GM23338 (cell line): ENCODE results near the gene TRIM14. TPM values are rescaled to one million over a fixed set of nuclear protein-coding genes. Genes with fewer than 3 reads are reported as not detected.

Experiments
- ATAC-seq: fragments of 200-7000 bp; cut with Tn5 transposase; 3 replicates; pipeline ENCODE4 v1.9.1; 2020
- DNase-seq: peaks from one replicate; pipeline ENCODE4 v3.0.0-alpha.2; 2015; ENCODE audit warnings: low spot score
- H2AFZ ChIP-seq: fragments of 200-600 bp; sonication (generic); 2 replicates; pipeline ENCODE4 v1.8.0; 2016; ENCODE audit warnings: antibody characterized with exemption, mild to moderate bottlenecking, moderate library complexity
- H3F3A ChIP-seq: fragments of 200-600 bp; sonication (generic); replicated peaks from 2 replicates; pipeline ENCODE4 v1.8.0; 2017; ENCODE audit warnings: antibody characterized with exemption, mixed run types, low read depth
- H3K27ac ChIP-seq: fragments of 200-600 bp; sonication (generic); 2 replicates; pipeline ENCODE4 v1.6.1; 2016; ENCODE audit warnings: low read depth
- H3K27me3 ChIP-seq: fragments of 200-600 bp; sonication (generic); 2 replicates; pipeline ENCODE4 v1.8.0; 2016; ENCODE audit warnings: mild to moderate bottlenecking, mixed run types, moderate library complexity; ENCODE audit not compliant: insufficient read depth
- H3K36me3 ChIP-seq: fragments of 200-600 bp; sonication (generic); 2 replicates; pipeline ENCODE4 v1.8.0; 2016; ENCODE audit warnings: mild to moderate bottlenecking; ENCODE audit not compliant: insufficient read depth
- H3K4me1 ChIP-seq: fragments of 200-600 bp; sonication (generic); 2 replicates; pipeline ENCODE4 v1.8.0; 2016; ENCODE audit warnings: mild to moderate bottlenecking, moderate library complexity; ENCODE audit not compliant: insufficient read depth
- H3K4me2 ChIP-seq: fragments of 200-600 bp; sonication (generic); 2 replicates; pipeline ENCODE4 v1.7.1; 2017; ENCODE audit warnings: mixed run types
- H3K4me3 ChIP-seq: fragments of 200-600 bp; sonication (generic); 2 replicates; pipeline ENCODE4 v1.6.1; 2016; ENCODE audit warnings: mixed run types
- H3K79me2 ChIP-seq: fragments of 200-600 bp; sonication (generic); replicated peaks from 2 replicates; pipeline ENCODE4 v1.8.0; 2017; ENCODE audit warnings: mild to moderate bottlenecking; ENCODE audit not compliant: insufficient read depth
- H3K9me2 ChIP-seq: fragments of 200-600 bp; sonication (generic); 2 replicates; pipeline ENCODE4 v1.8.0; 2017; ENCODE audit not compliant: insufficient read depth
- H4K20me1 ChIP-seq: fragments of 200-600 bp; sonication (generic); replicated peaks from 2 replicates; pipeline ENCODE4 v1.8.0; 2017; ENCODE audit warnings: mild to moderate bottlenecking; ENCODE audit not compliant: insufficient read depth
- H3K27ac Mint-ChIP-seq: 2 replicates; pipeline ENCODE4 v1.8.0; 2020; ENCODE audit warnings: inconsistent platforms, mild to moderate bottlenecking, moderate library complexity, mixed read lengths
- H3K27me3 Mint-ChIP-seq: 3 replicates; pipeline ENCODE4 v1.8.0; 2022; ENCODE audit warnings: low read depth, mild to moderate bottlenecking, moderate library complexity, mixed read lengths, inconsistent platforms; ENCODE audit not compliant: insufficient read depth, poor library complexity
- H3K36me3 Mint-ChIP-seq: 3 replicates; pipeline ENCODE4 v1.8.0; 2021; ENCODE audit warnings: low read depth, mild to moderate bottlenecking, inconsistent platforms, moderate library complexity, mixed read lengths
- H3K4me1 Mint-ChIP-seq: 3 replicates; pipeline ENCODE4 v1.8.0; 2020; ENCODE audit warnings: mild to moderate bottlenecking, inconsistent platforms, mixed read lengths
- H3K4me3 Mint-ChIP-seq: 3 replicates; pipeline ENCODE4 v1.8.0; 2021; ENCODE audit warnings: moderate library complexity, mild to moderate bottlenecking, inconsistent platforms, mixed read lengths
- H3K9me3 Mint-ChIP-seq: 3 replicates; pipeline ENCODE4 v1.8.0; 2020; ENCODE audit warnings: moderate library complexity, mild to moderate bottlenecking, inconsistent platforms, mixed read lengths
- CREB1 ChIP-seq: fragments of 250-450 bp; sonication (Bioruptor Pico); IDR thresholded peaks from 2 replicates; pipeline ENCODE4 v1.5.0; 2020; ENCODE audit warnings: low read depth, mild to moderate bottlenecking, moderate library complexity
- EZH2 ChIP-seq: fragments of 200-600 bp; sonication (generic); IDR thresholded peaks from one replicate; pipeline ENCODE4 v1.8.0; 2017; ENCODE audit warnings: antibody characterized with exemption, mild to moderate bottlenecking, low read depth; ENCODE audit not compliant: unreplicated experiment
- EZH2phosphoT487 ChIP-seq: fragments of 200-600 bp; sonication (generic); IDR thresholded peaks from one replicate; pipeline ENCODE4 v1.8.1; 2018; ENCODE audit warnings: antibody characterized with exemption; ENCODE audit not compliant: unreplicated experiment
- JUNB ChIP-seq: IDR thresholded peaks from one replicate; pipeline ENCODE4 v1.6.1; 2016; ENCODE audit warnings: antibody characterized with exemption; ENCODE audit not compliant: unreplicated experiment
- NANOG ChIP-seq: IDR thresholded peaks from 2 replicates; pipeline ENCODE4 v1.6.1; 2016; ENCODE audit warnings: antibody characterized with exemption, borderline replicate concordance
- POLR2AphosphoS5 ChIP-seq: IDR thresholded peaks from 2 replicates; pipeline ENCODE4 v1.6.1; 2016; ENCODE audit warnings: antibody characterized with exemption, low read depth
- STAT1 ChIP-seq: IDR thresholded peaks from one replicate; pipeline ENCODE4 v1.6.1; 2016; ENCODE audit warnings: antibody characterized with exemption; ENCODE audit not compliant: unreplicated experiment
- ZNF114 ChIP-seq: fragments of 250-450 bp; sonication (Bioruptor Pico); IDR thresholded peaks from 2 replicates; pipeline ENCODE4 v1.5.0; 2020; ENCODE audit warnings: mild to moderate bottlenecking, moderate library complexity
- ZNF331 ChIP-seq: fragments of 250-450 bp; sonication (Bioruptor Pico); IDR thresholded peaks from 2 replicates; pipeline ENCODE4 v1.5.0; 2020; ENCODE audit warnings: low read depth, mild to moderate bottlenecking, moderate library complexity
- polyA plus RNA-seq: library from polyadenylated mRNA; unstranded; fragments of >200 nt; fragmentation: Nextera tagmentation; extraction: Ambion mirVana; gene quantifications from 2 replicates; pipeline ENCODE4 v1.2.1, GENCODE V29; 2016
- total RNA-seq: library from RNA; depleted of rRNA; stranded (reverse); fragments of >200 nt; shearing (Covaris generic); gene quantifications from 2 replicates; pipeline ENCODE4 v1.2.3, GENCODE V29; 2014
- TF ChIP-seq, protein P1 (sequence below), 2 experiments: fragments of 200-600 bp in 1 of 2; sonication (generic) in 1 of 2; conservative IDR thresholded peaks; 2 replicates each; pipeline versions ENCODE4 v1.5.1 to v1.6.1; 2016 to 2017; ENCODE audit warnings: antibody characterized with exemption in 2 of 2, low read depth in 2 of 2, mild to moderate bottlenecking in 2 of 2, moderate library complexity in 1 of 2
- TF ChIP-seq, protein P2 (sequence below): IDR thresholded peaks from 2 replicates; pipeline ENCODE4 v1.6.1; 2016; ENCODE audit warnings: antibody characterized with exemption
- TF ChIP-seq, protein P3 (sequence below): fragments of 250-450 bp; sonication (Bioruptor Pico); IDR thresholded peaks from 2 replicates; pipeline ENCODE4 v1.5.0; 2020; ENCODE audit warnings: mild to moderate bottlenecking, moderate library complexity

TRIM14 gene
- total and polyA plus RNA-seq, 2 experiments from 2014 or later = 17.2 to 25.3 TPM

- no peak for TF ChIP-seq CREB1
- no peak for TF ChIP-seq EZH2
- no peak for TF ChIP-seq STAT1
- TF ChIP-seq, protein P1, sequence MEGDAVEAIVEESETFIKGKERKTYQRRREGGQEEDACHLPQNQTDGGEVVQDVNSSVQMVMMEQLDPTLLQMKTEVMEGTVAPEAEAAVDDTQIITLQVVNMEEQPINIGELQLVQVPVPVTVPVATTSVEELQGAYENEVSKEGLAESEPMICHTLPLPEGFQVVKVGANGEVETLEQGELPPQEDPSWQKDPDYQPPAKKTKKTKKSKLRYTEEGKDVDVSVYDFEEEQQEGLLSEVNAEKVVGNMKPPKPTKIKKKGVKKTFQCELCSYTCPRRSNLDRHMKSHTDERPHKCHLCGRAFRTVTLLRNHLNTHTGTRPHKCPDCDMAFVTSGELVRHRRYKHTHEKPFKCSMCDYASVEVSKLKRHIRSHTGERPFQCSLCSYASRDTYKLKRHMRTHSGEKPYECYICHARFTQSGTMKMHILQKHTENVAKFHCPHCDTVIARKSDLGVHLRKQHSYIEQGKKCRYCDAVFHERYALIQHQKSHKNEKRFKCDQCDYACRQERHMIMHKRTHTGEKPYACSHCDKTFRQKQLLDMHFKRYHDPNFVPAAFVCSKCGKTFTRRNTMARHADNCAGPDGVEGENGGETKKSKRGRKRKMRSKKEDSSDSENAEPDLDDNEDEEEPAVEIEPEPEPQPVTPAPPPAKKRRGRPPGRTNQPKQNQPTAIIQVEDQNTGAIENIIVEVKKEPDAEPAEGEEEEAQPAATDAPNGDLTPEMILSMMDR (conservative IDR thresholded peaks at IDR 0.05; ENCODE audit: low read depth in 2 of 2) = no peak
- TF ChIP-seq JUNB = no peak
These were observed 23.3 kb upstream of the TRIM14 start (continued) for GRCh38 chr9:98142182-98142907.

DNA sequence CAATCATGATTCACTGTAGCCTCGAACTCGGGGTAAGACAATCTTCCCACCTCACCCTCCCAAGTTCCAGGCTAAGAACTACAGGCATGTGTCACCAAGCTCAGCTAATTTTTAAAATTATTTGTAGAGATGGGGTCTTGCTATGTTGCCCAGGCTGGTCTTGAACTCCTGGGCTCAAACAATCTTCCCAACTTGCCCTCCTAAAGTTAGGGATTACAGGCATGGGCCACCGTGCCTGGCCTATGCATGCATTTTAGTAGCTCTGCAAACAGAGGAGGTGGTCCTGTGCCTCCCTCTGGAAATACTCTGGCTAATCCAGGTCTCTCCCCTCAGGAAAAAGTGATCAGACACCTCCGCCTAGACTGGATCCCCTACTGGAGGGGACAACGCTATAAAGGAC is 21.5 kb upstream of the TRIM14 start:
- Histone ChIP-seq H3K27ac (no peak overlapping the region), H3K79me2 (no peaks in the 10 kb centered on the region), H3K27me3 (no peaks in the 10 kb centered on the region), H3K4me3 (no peak overlapping the region), H3K4me2 (no peak overlapping the region), H3K4me1 (no peaks in the 10 kb centered on the region), H3K9me2 (no peaks in the 10 kb centered on the region), H3K36me3 (no peaks in the 10 kb centered on the region), H3F3A (no peaks in the 10 kb centered on the region), H4K20me1 (0 out of 2 replicates have a peak, but pooled peaks cover 4% of the 10 kb centered on the region), H2AFZ (no peak overlapping the region)
- ATAC-seq (no peak), DNase-seq (no peak)
- H3K9me3 Mint-ChIP-seq = no peaks in the 10 kb centered on the region
- no peaks in the 10 kb centered on the region for H3K4me1 Mint-ChIP-seq
- H3K27me3 Mint-ChIP-seq = peaks cover 2% of the 10 kb centered on the region
- no peak overlapping the region for H3K4me3 Mint-ChIP-seq
- no peak overlapping the region for H3K27ac Mint-ChIP-seq
- H3K36me3 Mint-ChIP-seq = no peaks in the 10 kb centered on the region; the same call in 1 of the 3 replicates
- TF ChIP-seq EZH2 (no peak), ZNF331 (CRISPR knock-in tag) (no peak), EZH2phosphoT487 (no peak), JUNB (no peak), POLR2AphosphoS5 (no peak), STAT1 (no peak), ZNF114 (no peak), NANOG (no peak), CREB1 (no peak)
- TF ChIP-seq, protein P1 (conservative IDR thresholded peaks at IDR 0.05; ENCODE audit: low read depth in 2 of 2) = no peak
- TF ChIP-seq, protein P2, sequence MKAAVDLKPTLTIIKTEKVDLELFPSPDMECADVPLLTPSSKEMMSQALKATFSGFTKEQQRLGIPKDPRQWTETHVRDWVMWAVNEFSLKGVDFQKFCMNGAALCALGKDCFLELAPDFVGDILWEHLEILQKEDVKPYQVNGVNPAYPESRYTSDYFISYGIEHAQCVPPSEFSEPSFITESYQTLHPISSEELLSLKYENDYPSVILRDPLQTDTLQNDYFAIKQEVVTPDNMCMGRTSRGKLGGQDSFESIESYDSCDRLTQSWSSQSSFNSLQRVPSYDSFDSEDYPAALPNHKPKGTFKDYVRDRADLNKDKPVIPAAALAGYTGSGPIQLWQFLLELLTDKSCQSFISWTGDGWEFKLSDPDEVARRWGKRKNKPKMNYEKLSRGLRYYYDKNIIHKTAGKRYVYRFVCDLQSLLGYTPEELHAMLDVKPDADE = no peak
- TF ChIP-seq, protein P3, sequence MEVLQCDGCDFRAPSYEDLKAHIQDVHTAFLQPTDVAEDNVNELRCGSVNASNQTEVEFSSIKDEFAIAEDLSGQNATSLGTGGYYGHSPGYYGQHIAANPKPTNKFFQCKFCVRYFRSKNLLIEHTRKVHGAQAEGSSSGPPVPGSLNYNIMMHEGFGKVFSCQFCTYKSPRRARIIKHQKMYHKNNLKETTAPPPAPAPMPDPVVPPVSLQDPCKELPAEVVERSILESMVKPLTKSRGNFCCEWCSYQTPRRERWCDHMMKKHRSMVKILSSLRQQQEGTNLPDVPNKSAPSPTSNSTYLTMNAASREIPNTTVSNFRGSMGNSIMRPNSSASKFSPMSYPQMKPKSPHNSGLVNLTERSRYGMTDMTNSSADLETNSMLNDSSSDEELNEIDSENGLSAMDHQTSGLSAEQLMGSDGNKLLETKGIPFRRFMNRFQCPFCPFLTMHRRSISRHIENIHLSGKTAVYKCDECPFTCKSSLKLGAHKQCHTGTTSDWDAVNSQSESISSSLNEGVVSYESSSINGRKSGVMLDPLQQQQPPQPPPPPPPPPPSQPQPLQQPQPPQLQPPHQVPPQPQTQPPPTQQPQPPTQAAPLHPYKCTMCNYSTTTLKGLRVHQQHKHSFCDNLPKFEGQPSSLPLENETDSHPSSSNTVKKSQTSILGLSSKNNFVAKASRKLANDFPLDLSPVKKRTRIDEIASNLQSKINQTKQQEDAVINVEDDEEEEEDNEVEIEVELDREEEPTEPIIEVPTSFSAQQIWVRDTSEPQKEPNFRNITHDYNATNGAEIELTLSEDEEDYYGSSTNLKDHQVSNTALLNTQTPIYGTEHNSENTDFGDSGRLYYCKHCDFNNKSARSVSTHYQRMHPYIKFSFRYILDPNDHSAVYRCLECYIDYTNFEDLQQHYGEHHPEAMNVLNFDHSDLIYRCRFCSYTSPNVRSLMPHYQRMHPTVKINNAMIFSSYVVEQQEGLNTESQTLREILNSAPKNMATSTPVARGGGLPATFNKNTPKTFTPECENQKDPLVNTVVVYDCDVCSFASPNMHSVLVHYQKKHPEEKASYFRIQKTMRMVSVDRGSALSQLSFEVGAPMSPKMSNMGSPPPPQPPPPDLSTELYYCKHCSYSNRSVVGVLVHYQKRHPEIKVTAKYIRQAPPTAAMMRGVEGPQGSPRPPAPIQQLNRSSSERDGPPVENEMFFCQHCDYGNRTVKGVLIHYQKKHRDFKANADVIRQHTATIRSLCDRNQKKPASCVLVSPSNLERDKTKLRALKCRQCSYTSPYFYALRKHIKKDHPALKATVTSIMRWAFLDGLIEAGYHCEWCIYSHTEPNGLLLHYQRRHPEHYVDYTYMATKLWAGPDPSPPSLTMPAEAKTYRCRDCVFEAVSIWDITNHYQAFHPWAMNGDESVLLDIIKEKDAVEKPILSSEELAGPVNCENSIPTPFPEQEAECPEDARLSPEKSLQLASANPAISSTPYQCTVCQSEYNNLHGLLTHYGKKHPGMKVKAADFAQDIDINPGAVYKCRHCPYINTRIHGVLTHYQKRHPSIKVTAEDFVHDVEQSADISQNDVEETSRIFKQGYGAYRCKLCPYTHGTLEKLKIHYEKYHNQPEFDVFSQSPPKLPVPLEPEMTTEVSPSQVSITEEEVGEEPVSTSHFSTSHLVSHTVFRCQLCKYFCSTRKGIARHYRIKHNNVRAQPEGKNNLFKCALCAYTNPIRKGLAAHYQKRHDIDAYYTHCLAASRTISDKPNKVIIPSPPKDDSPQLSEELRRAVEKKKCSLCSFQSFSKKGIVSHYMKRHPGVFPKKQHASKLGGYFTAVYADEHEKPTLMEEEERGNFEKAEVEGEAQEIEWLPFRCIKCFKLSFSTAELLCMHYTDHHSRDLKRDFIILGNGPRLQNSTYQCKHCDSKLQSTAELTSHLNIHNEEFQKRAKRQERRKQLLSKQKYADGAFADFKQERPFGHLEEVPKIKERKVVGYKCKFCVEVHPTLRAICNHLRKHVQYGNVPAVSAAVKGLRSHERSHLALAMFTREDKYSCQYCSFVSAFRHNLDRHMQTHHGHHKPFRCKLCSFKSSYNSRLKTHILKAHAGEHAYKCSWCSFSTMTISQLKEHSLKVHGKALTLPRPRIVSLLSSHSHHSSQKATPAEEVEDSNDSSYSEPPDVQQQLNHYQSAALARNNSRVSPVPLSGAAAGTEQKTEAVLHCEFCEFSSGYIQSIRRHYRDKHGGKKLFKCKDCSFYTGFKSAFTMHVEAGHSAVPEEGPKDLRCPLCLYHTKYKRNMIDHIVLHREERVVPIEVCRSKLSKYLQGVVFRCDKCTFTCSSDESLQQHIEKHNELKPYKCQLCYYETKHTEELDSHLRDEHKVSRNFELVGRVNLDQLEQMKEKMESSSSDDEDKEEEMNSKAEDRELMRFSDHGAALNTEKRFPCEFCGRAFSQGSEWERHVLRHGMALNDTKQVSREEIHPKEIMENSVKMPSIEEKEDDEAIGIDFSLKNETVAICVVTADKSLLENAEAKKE (CRISPR knock-in tag) = no peak
